ENCODE data around the gene DMBT1. TPM values are rescaled to one million over a fixed set of nuclear protein-coding genes. Genes with fewer than 3 reads are reported as not detected.
A peak's percentile ranks its signal among the peaks of the same experiment; 100 is the strongest.

The DMBT1 gene
- total RNA-seq, 1 donor from 2014 or later: 0.49 TPM

- no peaks in the 10 kb centered on the region for H3K36me3 Mint-ChIP-seq (ENCODE audit: low read depth, unreplicated experiment)
- H3K27ac Mint-ChIP-seq (ENCODE audit: unreplicated experiment): peak overlapping the region; percentile 74
- DNase-seq (ENCODE audit: low spot score): no peak
- H3K9me3 Mint-ChIP-seq (ENCODE audit: unreplicated experiment): no peaks in the 10 kb centered on the region
- H3K4me1 Mint-ChIP-seq (ENCODE audit: unreplicated experiment): peaks cover 37% of the 10 kb centered on the region
- H3K4me3 Mint-ChIP-seq (ENCODE audit: unreplicated experiment): no peak overlapping the region
- TF ChIP-seq CTCF (IDR thresholded peaks at IDR 0.05; ENCODE audit: unreplicated experiment): no peak
- no peaks in the 10 kb centered on the region for H3K27me3 Mint-ChIP-seq (ENCODE audit: unreplicated experiment)
These were observed 112.7 kb downstream of the DMBT1 start for GRCh38 chr10:122673269-122673668.

GRCh38 chr10:122673731-122674130, 113.2 kb downstream of the DMBT1 start:
- Mint-ChIP-seq H3K9me3 (ENCODE audit: unreplicated experiment) (no peaks in the 10 kb centered on the region), H3K4me1 (ENCODE audit: unreplicated experiment) (peaks cover 32% of the 10 kb centered on the region), H3K27ac (ENCODE audit: unreplicated experiment) (no peak overlapping the region), H3K27me3 (ENCODE audit: unreplicated experiment) (no peaks in the 10 kb centered on the region), H3K4me3 (ENCODE audit: unreplicated experiment) (no peak overlapping the region), H3K36me3 (ENCODE audit: low read depth, unreplicated experiment) (no peaks in the 10 kb centered on the region)
- DNase-seq (ENCODE audit: low spot score): no peak
- no peak for TF ChIP-seq CTCF (IDR thresholded peaks at IDR 0.05; ENCODE audit: unreplicated experiment)

GRCh38 chr10:122674781-122675180, 114.2 kb downstream of the DMBT1 start:
- H3K27ac Mint-ChIP-seq (ENCODE audit: unreplicated experiment): no peak overlapping the region
- H3K27me3 Mint-ChIP-seq (ENCODE audit: unreplicated experiment): no peaks in the 10 kb centered on the region
- no peak for TF ChIP-seq CTCF (IDR thresholded peaks at IDR 0.05; ENCODE audit: unreplicated experiment)
- H3K9me3 Mint-ChIP-seq (ENCODE audit: unreplicated experiment): no peaks in the 10 kb centered on the region
- H3K4me1 Mint-ChIP-seq (ENCODE audit: unreplicated experiment): peaks cover 22% of the 10 kb centered on the region
- DNase-seq (ENCODE audit: low spot score): no peak
- H3K4me3 Mint-ChIP-seq (ENCODE audit: unreplicated experiment): no peak overlapping the region
- H3K36me3 Mint-ChIP-seq (ENCODE audit: low read depth, unreplicated experiment): no peaks in the 10 kb centered on the region

- DNase-seq (ENCODE audit: low spot score): no peak
- Mint-ChIP-seq H3K4me1 (ENCODE audit: unreplicated experiment) (peaks cover 18% of the 10 kb centered on the region), H3K27me3 (ENCODE audit: unreplicated experiment) (no peaks in the 10 kb centered on the region), H3K9me3 (ENCODE audit: unreplicated experiment) (no peaks in the 10 kb centered on the region), H3K27ac (ENCODE audit: unreplicated experiment) (no peak overlapping the region), H3K36me3 (ENCODE audit: low read depth, unreplicated experiment) (no peaks in the 10 kb centered on the region), H3K4me3 (ENCODE audit: unreplicated experiment) (no peak overlapping the region)
- TF ChIP-seq CTCF (IDR thresholded peaks at IDR 0.05; ENCODE audit: unreplicated experiment): no peak
These were observed 114.7 kb downstream of the DMBT1 start for GRCh38 chr10:122675278-122675677.

GRCh38 chr10:122678266-122678665, 117.7 kb downstream of the DMBT1 start:
- no peak overlapping the region for H3K4me3 Mint-ChIP-seq (ENCODE audit: unreplicated experiment)
- H3K36me3 Mint-ChIP-seq (ENCODE audit: low read depth, unreplicated experiment): no peaks in the 10 kb centered on the region
- no peak overlapping the region for H3K27ac Mint-ChIP-seq (ENCODE audit: unreplicated experiment)
- no peak for DNase-seq (ENCODE audit: low spot score)
- peaks cover 15% of the 10 kb centered on the region for H3K4me1 Mint-ChIP-seq (ENCODE audit: unreplicated experiment)
- no peaks in the 10 kb centered on the region for H3K27me3 Mint-ChIP-seq (ENCODE audit: unreplicated experiment)
- no peaks in the 10 kb centered on the region for H3K9me3 Mint-ChIP-seq (ENCODE audit: unreplicated experiment)
- TF ChIP-seq CTCF (IDR thresholded peaks at IDR 0.05; ENCODE audit: unreplicated experiment): no peak

Data from endothelial cell (in vitro differentiated cells).